Right lobe of liver (tissue), 6 donors: ENCODE results near the gene ALS2. TPM values are rescaled to one million over a fixed set of nuclear protein-coding genes. Genes with fewer than 3 reads are reported as not detected.

Experiments
- ATAC-seq, 4 donors: fragments of 200-7000 bp; cut with Tn5 transposase; one replicate each; pipeline ENCODE4 v1.9.1; 2020; ENCODE audit warnings: mild to moderate bottlenecking in 4 of 4, moderate library complexity in 4 of 4
- DNase-seq, 3 donors: peaks; one replicate each; pipeline ENCODE4 v3.0.0-alpha.2; 2020
- H3K27ac ChIP-seq, 3 donors: fragments of 200-600 bp; one replicate each; pipeline ENCODE4 v1.8.0; 2022
- H3K27me3 ChIP-seq, 2 donors: fragments of 200-600 bp; one replicate each; pipeline ENCODE4 v1.8.0; 2022
- H3K36me3 ChIP-seq, 4 donors: fragments of 200-600 bp; sonication (generic) in 1 of 4; one replicate each; pipeline versions ENCODE4 v1.5.1 to v1.8.0; 2017 to 2022; ENCODE audit warnings: control low read depth in 1 of 4
- H3K4me1 ChIP-seq, 4 donors: fragments of 200-600 bp; sonication (generic) in 1 of 4; one replicate each; pipeline versions ENCODE4 v1.5.1 to v1.8.0; 2017 to 2022; ENCODE audit warnings: control low read depth in 1 of 4
- H3K4me3 ChIP-seq, 3 donors: fragments of 200-600 bp; one replicate each; pipeline ENCODE4 v1.8.0; 2022
- H3K9me3 ChIP-seq, 4 donors: fragments of 200-600 bp; sonication (generic) in 1 of 4; one replicate each; pipeline versions ENCODE4 v1.5.1 to v1.8.0; 2017 to 2022; ENCODE audit warnings: control low read depth in 1 of 4
- CTCF ChIP-seq, 4 donors: fragments of 200-600 bp in 3 of 4; fragments of 450-650 bp in 1 of 4; IDR thresholded peaks; one replicate each; pipeline versions ENCODE4 v1.5.1 to v1.8.0; 2016 to 2022; ENCODE audit warnings: antibody characterized with exemption in 4 of 4, mild to moderate bottlenecking in 2 of 4
- POLR2A ChIP-seq: fragments of 450-650 bp; IDR thresholded peaks from one replicate; pipeline ENCODE4 v1.6.1; 2017; ENCODE audit warnings: antibody characterized with exemption, mild to moderate bottlenecking
- WGBS: methylation state at CpG from one replicate; pipeline ENCODE4 v1.1.6; 2018; ENCODE audit warnings: low coverage, low lambda C conversion rate; ENCODE audit not compliant: insufficient coverage; ENCODE audit errors: missing lambda C conversion rate; 5-methylcytosine and 5-hydroxymethylcytosine counted together
- intact Hi-C, 2 donors: fragments of 100-400 bp; cut with DNase I; formaldehyde crosslinking; loops; one replicate each; pipeline versions ENCODE4 v1.11.2 to v1.14.1; 2022
- total RNA-seq, 6 experiments: library from RNA; depleted of rRNA in 2 of 6; stranded (reverse); fragments of >200 nt in 2 of 6; fragmentation: NEBNext Ultra II Directional in 3 of 6; extraction: Animal tissue kit (Norgen Biotek cat#: 25700) in 3 of 6; gene quantifications; one replicate each; pipeline versions ENCODE4 v1.1.0 to v1.2.4, GENCODE V29; 2016 to 2023
- donor health status: DM: no; HTN: yes; CAD: no.
- donor health status: DM: no; HTN: no; CAD: no.
- donor health status: DM: no; HTN: no; CAD: no.
- donor health status: DM: no; HTN: yes; CAD: no.
- donor health status: DM: no; HTN: yes; CAD: no.

ALS2 gene
- total RNA-seq, 6 experiments from 2014 or later = 15.8 to 24.9 (median 20.3) TPM

GRCh38 chr2:201794294-201794693 is 13.6 kb upstream of the ALS2 start:
- no peak for DNase-seq
- 74% methylated on average over 6 of the region's 6 CpGs for WGBS
- TF ChIP-seq CTCF (IDR thresholded peaks at IDR 0.05) (no peak), POLR2A (no peak)
- Histone ChIP-seq H3K4me1 (no peaks in the 10 kb centered on the region), H3K4me3 (no peak overlapping the region), H3K27me3 (no peaks in the 10 kb centered on the region), H3K9me3 (no peaks in the 10 kb centered on the region), H3K27ac (no peak overlapping the region), H3K36me3 (no peaks in the 10 kb centered on the region)
- intact Hi-C loops = no loop called here
- no peak for ATAC-seq

GRCh38 chr2:201793631-201794030 is 12.9 kb upstream of the ALS2 start:
- H3K4me1 ChIP-seq = no peaks in the 10 kb centered on the region
- WGBS = 82% methylated on average over 1 of the region's 1 CpG
- DNase-seq (no peak), ATAC-seq (no peak)
- no peaks in the 10 kb centered on the region for H3K9me3 ChIP-seq
- TF ChIP-seq POLR2A (no peak), CTCF (IDR thresholded peaks at IDR 0.05) (no peak)
- no peak overlapping the region for H3K27ac ChIP-seq
- no peaks in the 10 kb centered on the region for H3K36me3 ChIP-seq
- intact Hi-C loops = no loop called here
- no peaks in the 10 kb centered on the region for H3K27me3 ChIP-seq
- H3K4me3 ChIP-seq = no peak overlapping the region

- Histone ChIP-seq H3K4me1 (no peaks in the 10 kb centered on the region), H3K36me3 (no peaks in the 10 kb centered on the region), H3K4me3 (no peak overlapping the region), H3K27me3 (no peaks in the 10 kb centered on the region), H3K9me3 (no peaks in the 10 kb centered on the region), H3K27ac (no peak overlapping the region)
- 79% methylated on average over 2 of the region's 2 CpGs for WGBS
- no peak for TF ChIP-seq CTCF (IDR thresholded peaks at IDR 0.05)
- TF ChIP-seq POLR2A = no peak
- DNase-seq (no peak), ATAC-seq (no peak)
- intact Hi-C loops = no loop called here
Measured at GRCh38 chr2:201790989-201791388, 10.3 kb upstream of the ALS2 start.

DNA sequence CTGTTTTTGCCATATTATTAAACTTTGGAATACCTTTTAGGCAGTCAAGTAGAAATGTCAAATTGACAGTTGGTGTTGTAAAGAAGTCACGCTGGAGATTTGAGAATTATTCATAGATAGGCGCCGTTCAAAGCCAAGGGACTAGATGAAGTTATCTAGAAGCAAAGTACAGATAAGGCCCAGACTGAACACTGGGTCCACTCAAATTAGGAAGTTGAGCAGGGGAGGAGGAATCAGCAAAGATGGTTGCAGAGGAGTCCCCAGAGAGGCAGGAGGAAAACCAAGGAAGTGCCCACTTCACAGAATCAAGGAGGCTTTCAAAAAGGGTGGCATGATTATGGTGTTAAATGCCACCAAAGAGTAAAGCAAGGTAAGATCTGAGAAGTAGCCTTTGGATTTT is 9.6 kb upstream of the ALS2 start:
- H3K4me3 ChIP-seq = no peak overlapping the region
- intact Hi-C loops = no loop called here
- no peaks in the 10 kb centered on the region for H3K4me1 ChIP-seq
- H3K36me3 ChIP-seq = no peaks in the 10 kb centered on the region
- no peak for DNase-seq
- no peak for ATAC-seq
- TF ChIP-seq CTCF (IDR thresholded peaks at IDR 0.05) = no peak
- no peak for TF ChIP-seq POLR2A
- H3K9me3 ChIP-seq = no peaks in the 10 kb centered on the region
- H3K27ac ChIP-seq = no peak overlapping the region
- H3K27me3 ChIP-seq = no peaks in the 10 kb centered on the region
- WGBS = 93% methylated on average over 3 of the region's 3 CpGs

- no peak for DNase-seq
- intact Hi-C loops = no loop called here
- TF ChIP-seq CTCF (IDR thresholded peaks at IDR 0.05) (no peak), POLR2A (no peak)
- ATAC-seq = peak in 2 of 4 donors; percentile 40 to 52
- no peak overlapping the region for H3K4me3 ChIP-seq
- H3K36me3 ChIP-seq = no peaks in the 10 kb centered on the region
- no peaks in the 10 kb centered on the region for H3K27me3 ChIP-seq
- WGBS = 17% methylated on average over 2 of the region's 2 CpGs
- no peak overlapping the region for H3K27ac ChIP-seq
- H3K4me1 ChIP-seq = no peaks in the 10 kb centered on the region
- H3K9me3 ChIP-seq = no peaks in the 10 kb centered on the region
Measured at GRCh38 chr2:201789395-201789794, 8.7 kb upstream of the ALS2 start.
